ENCODE measurements around the gene IPO5.

DNA sequence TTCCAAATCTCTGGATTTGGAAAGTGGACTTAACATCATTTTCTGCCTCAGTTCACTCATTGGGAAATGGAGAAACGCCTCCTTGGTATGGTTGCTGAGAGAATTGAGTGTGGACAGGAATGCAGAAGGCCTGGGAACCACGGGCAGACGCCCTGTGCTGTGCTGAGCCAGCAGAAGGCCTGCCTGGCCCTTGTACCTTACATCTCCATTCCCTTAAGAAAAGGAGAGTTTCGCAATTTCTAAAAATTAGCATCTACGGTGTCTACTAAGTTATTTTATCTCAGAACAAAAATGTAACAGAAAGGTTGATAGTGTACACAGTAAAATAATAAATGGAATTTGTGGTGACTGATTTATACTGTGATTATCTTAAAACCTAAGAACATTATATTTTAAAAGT, 78.7 kb downstream of the IPO5 start:
- TF ChIP-seq, protein P1, sequence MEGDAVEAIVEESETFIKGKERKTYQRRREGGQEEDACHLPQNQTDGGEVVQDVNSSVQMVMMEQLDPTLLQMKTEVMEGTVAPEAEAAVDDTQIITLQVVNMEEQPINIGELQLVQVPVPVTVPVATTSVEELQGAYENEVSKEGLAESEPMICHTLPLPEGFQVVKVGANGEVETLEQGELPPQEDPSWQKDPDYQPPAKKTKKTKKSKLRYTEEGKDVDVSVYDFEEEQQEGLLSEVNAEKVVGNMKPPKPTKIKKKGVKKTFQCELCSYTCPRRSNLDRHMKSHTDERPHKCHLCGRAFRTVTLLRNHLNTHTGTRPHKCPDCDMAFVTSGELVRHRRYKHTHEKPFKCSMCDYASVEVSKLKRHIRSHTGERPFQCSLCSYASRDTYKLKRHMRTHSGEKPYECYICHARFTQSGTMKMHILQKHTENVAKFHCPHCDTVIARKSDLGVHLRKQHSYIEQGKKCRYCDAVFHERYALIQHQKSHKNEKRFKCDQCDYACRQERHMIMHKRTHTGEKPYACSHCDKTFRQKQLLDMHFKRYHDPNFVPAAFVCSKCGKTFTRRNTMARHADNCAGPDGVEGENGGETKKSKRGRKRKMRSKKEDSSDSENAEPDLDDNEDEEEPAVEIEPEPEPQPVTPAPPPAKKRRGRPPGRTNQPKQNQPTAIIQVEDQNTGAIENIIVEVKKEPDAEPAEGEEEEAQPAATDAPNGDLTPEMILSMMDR (conservative IDR thresholded peaks at IDR 0.05; ENCODE audit: low read length) = no peak
- TF ChIP-seq EZH2phosphoT487 (IDR thresholded peaks at IDR 0.05; ENCODE audit: borderline replicate concordance, low read depth, low read length) = no peak
